ENCODE measurements around the gene KIRREL3. TPM values are rescaled to one million over a fixed set of nuclear protein-coding genes. Genes with fewer than 3 reads are reported as not detected.

The KIRREL3 gene
- total and polyA plus RNA-seq, 2 of the 8 experiments (the other 6 are each of a cell fraction or from before 2014, with no cell fraction given): 0.29 to 0.32 TPM

DNA sequence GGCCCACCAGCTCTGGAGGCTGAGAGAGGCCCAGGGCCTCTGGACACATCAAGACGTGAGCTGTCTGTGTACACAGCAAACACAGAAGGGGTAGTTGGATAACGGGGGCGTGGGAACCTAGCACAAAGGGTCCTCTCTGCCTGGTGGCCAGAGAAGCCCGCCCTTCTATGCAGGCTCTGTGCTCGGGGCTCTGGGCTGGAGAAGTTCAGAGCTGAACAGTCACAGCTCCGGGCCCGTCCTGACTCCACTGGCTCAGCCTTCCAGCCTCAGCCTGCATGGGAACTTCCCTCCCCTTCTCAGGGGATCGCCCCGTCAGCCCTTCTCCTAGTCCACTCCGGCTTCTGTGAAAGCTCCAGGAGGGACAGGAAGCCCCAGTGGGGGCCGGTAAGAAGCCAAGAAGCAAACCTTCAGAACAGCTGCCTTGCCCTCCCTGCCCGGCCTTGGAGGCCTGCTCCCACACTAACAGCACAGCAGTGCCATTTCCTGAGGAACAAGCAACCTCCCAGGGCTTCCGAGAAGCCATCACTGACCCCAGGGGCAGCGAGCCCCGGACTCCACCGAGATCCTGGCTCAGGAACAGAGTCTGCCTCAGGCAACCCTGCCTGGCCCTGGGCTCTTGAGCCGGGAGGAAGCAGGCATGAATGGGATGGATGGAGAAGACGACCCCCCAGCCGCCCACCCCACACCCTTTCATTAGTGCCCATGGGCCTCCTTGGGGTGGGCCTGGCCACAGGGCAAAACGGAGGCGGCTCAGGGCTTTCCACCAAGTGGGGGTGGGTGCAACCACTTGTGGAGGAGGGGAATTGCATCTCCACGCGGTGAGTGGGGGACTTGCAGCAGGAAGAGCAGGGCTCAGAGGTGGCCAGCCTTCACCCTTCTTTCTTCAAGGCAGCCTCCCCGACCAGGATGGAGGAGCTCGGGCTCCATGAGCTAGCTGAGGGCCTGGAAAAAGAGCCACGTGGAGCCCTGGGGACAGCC, 525.3 kb downstream of the KIRREL3 start:
- no peak overlapping the region for H2AFZ ChIP-seq (ENCODE audit: low read length)
- DNase-seq (ENCODE audit: low read depth in 1 of 2, low spot score in 2 of 2): no peak
- WGBS, 2 experiments (ENCODE audit: extremely low coverage in 1 of 2, insufficient coverage in 1 of 2, insufficient read length in 1 of 2, insufficient replicate concordance in 2 of 2, low coverage in 1 of 2, low lambda C conversion rate in 2 of 2, missing lambda C conversion rate in 1 of 2): 91% methylated on average over 24 of the region's 26 CpGs; no CpG with 5 or more reads in 1 of the 2 experiments
- H3K4me1 ChIP-seq (replicated peaks in 1 of 4; ENCODE audit: control insufficient read depth in 3 of 4, insufficient read depth in 4 of 4, low read length in 3 of 4): peaks cover 0 to 3% (median 0%) of the 10 kb centered on the region in 4 experiments; a peak in 2 of 7 replicates
- H2BK120ac ChIP-seq (replicated peaks; ENCODE audit: low read depth, low read length): no peak overlapping the region
- no peak overlapping the region for H2BK20ac ChIP-seq (ENCODE audit: low read length)
- no peak overlapping the region for H2AK5ac ChIP-seq (ENCODE audit: low read depth, low read length)
- H3K9me3 ChIP-seq (ENCODE audit: insufficient read depth in 2 of 2, low read depth in 1 of 2, low read length in 1 of 2): no peaks in the 10 kb centered on the region
- no peak overlapping the region for H3K23ac ChIP-seq (ENCODE audit: insufficient read length)
- no peaks in the 10 kb centered on the region for H4K20me1 ChIP-seq (replicated peaks in 1 of 2; ENCODE audit: control insufficient read depth in 1 of 2, insufficient read depth in 2 of 2, low read length in 2 of 2)
- CTCF ChIA-PET (ENCODE audit: partially characterized antibody): interaction anchor here (0.6 to 3.0 kb wide), 6 partner anchors 9 to 252 kb away, joined by 3 to 15 read pairs (median 4); no protein-coding TSS in a partner anchor
- no peak overlapping the region for H3K4me3 ChIP-seq (ENCODE audit: extremely low read depth in 1 of 4, insufficient read depth in 2 of 4, low read depth in 3 of 4, low read length in 4 of 4)
- H3K4ac ChIP-seq (replicated peaks; ENCODE audit: insufficient read length, low read depth, low read length): no peak overlapping the region
- POLR2A ChIA-PET (ENCODE audit: partially characterized antibody): interaction anchor here (1.4 to 1.7 kb wide), 2 partner anchors 10 to 11 kb away, joined by 5 read pairs; no protein-coding TSS in a partner anchor
- no peak overlapping the region for H2BK15ac ChIP-seq (ENCODE audit: low read length)
- H3K4me2 ChIP-seq (ENCODE audit: insufficient read depth in 1 of 2, low read depth in 2 of 2, low read length in 2 of 2): no peak overlapping the region
- no peaks in the 10 kb centered on the region for H3K27me3 ChIP-seq (replicated peaks in 1 of 4; ENCODE audit: control insufficient read depth in 3 of 4, extremely low read depth in 1 of 4, insufficient read depth in 3 of 4, low read length in 3 of 4)
- H2BK12ac ChIP-seq (ENCODE audit: low read depth, low read length): no peak overlapping the region
- no peaks in the 10 kb centered on the region for H3K36me3 ChIP-seq (ENCODE audit: control insufficient read depth in 2 of 4, insufficient read depth in 4 of 4, low read length in 3 of 4)
- no peak overlapping the region for H4K8ac ChIP-seq (ENCODE audit: extremely low read depth, insufficient read depth, low read length)
- no peak overlapping the region for H4K5ac ChIP-seq (ENCODE audit: insufficient read length, low read depth, low read length)
- no peak overlapping the region for H3K14ac ChIP-seq (ENCODE audit: insufficient read length)
- H3K56ac ChIP-seq (replicated peaks; ENCODE audit: insufficient read length, low read depth, low read length): no peak overlapping the region
- no peak for FAIRE-seq
- H3K27ac ChIP-seq (ENCODE audit: low read depth, low read length): no peak overlapping the region
- H3K79me2 ChIP-seq (ENCODE audit: control insufficient read depth in 1 of 2, insufficient read depth in 2 of 2, low read length in 2 of 2): no peaks in the 10 kb centered on the region
- H2BK5ac ChIP-seq (ENCODE audit: low read depth, low read length): no peak overlapping the region
- no peak overlapping the region for H3K9ac ChIP-seq (replicated peaks in 1 of 4; ENCODE audit: extremely low read depth in 1 of 4, low read depth in 3 of 4, low read length in 3 of 4)
- no peak overlapping the region for H4K91ac ChIP-seq (replicated peaks; ENCODE audit: insufficient read length, low read length)
- H3K79me1 ChIP-seq (ENCODE audit: low read depth, low read length): no peaks in the 10 kb centered on the region
- H3K18ac ChIP-seq (ENCODE audit: extremely low read depth, low read length): no peak overlapping the region
- peaks cover 4% of the 10 kb centered on the region; the same call in 1 of the 2 replicates for H3K23me2 ChIP-seq (ENCODE audit: low read depth, low read length)
- TF ChIP-seq JUN (IDR thresholded peaks at IDR 0.05; ENCODE audit: low read depth, low read length) (no peak), KDM5A (IDR thresholded peaks at IDR 0.05; ENCODE audit: low read length) (no peak), TCF12 (IDR thresholded peaks at IDR 0.05; ENCODE audit: low read depth, low read length) (no peak), HDAC2 (IDR thresholded peaks at IDR 0.05; ENCODE audit: borderline replicate concordance in 1 of 2, low read depth in 2 of 2, low read length in 2 of 2) (no peak), HDAC6 (IDR thresholded peaks at IDR 0.05; ENCODE audit: low read depth, low read length) (no peak), ASH2L (IDR thresholded peaks at IDR 0.05; ENCODE audit: low read length) (no peak), RNF2 (IDR thresholded peaks at IDR 0.05; ENCODE audit: borderline replicate concordance, low read depth, low read length, missing control alignments, poor library complexity, severe bottlenecking) (no peak), SP2 (IDR thresholded peaks at IDR 0.05; ENCODE audit: low read length) (no peak), SP1 (IDR thresholded peaks at IDR 0.05; ENCODE audit: low read depth, low read length) (no peak), TAF1 (IDR thresholded peaks at IDR 0.05; ENCODE audit: low read depth, low read length) (no peak)

Data from H1 (cell line).